OCI-LY1 (cell line): ENCODE measurements around the gene TMEM235.

Experiments used
- H2AFZ ChIP-seq: fragments of 200-600 bp; sonication (generic), shearing (Covaris generic); 2 replicates; pipeline ENCODE4 v1.6.0; 2014; ENCODE audit warnings: antibody characterized with exemption, mild to moderate bottlenecking, low read length
- H3F3A ChIP-seq: fragments of 200-600 bp; sonication (generic), shearing (Covaris generic); 2 replicates; pipeline ENCODE4 v1.6.0; 2014; ENCODE audit warnings: mild to moderate bottlenecking, antibody characterized with exemption, low read length, moderate library complexity; ENCODE audit not compliant: insufficient read depth
- H3K27ac ChIP-seq: fragments of 200-600 bp; sonication (generic); 2 replicates; pipeline ENCODE4 v1.5.1; 2014; ENCODE audit warnings: low read length, mixed run types, mild to moderate bottlenecking, low read depth; ENCODE audit not compliant: poor library complexity, severe bottlenecking
- H3K27me3 ChIP-seq: fragments of 200-600 bp; sonication (generic); 2 replicates; pipeline ENCODE4 v1.6.0; 2014; ENCODE audit warnings: antibody characterized with exemption, mild to moderate bottlenecking, low read length, moderate library complexity; ENCODE audit not compliant: insufficient read depth
- H3K36me3 ChIP-seq: fragments of 200-600 bp; sonication (generic); 2 replicates; pipeline ENCODE4 v1.6.1; 2014; ENCODE audit warnings: mild to moderate bottlenecking, antibody characterized with exemption, low read length, moderate library complexity, mixed read lengths; ENCODE audit not compliant: insufficient read depth
- H3K4me1 ChIP-seq: fragments of 200-600 bp; sonication (generic); 2 replicates; pipeline ENCODE4 v1.5.1; 2014; ENCODE audit warnings: mild to moderate bottlenecking, low read length, moderate library complexity; ENCODE audit not compliant: insufficient read depth, severe bottlenecking
- H3K4me2 ChIP-seq: fragments of 200-600 bp; sonication (generic), shearing (Covaris generic); 2 replicates; pipeline ENCODE4 v1.6.1; 2014; ENCODE audit warnings: low read length
- H3K4me3 ChIP-seq: fragments of 200-600 bp; sonication (generic); 2 replicates; pipeline ENCODE4 v1.5.1; 2014; ENCODE audit warnings: low read length, low read depth, mild to moderate bottlenecking, mixed read lengths; ENCODE audit not compliant: poor library complexity, severe bottlenecking
- H3K79me2 ChIP-seq: fragments of 200-600 bp; shearing (Covaris generic); 2 replicates; pipeline ENCODE4 v1.6.1; 2016; ENCODE audit warnings: mixed run types, low read length, mixed read lengths; ENCODE audit not compliant: insufficient read depth
- H3K9ac ChIP-seq: fragments of 200-600 bp; sonication (generic), shearing (Covaris generic); 2 replicates; pipeline ENCODE4 v1.6.1; 2014; ENCODE audit warnings: mild to moderate bottlenecking, low read length, mixed read lengths
- H3K9me2 ChIP-seq: fragments of 200-600 bp; sonication (generic), shearing (Covaris generic); 2 replicates; pipeline ENCODE4 v1.6.1; 2014; ENCODE audit warnings: low read depth, mild to moderate bottlenecking, low read length, mixed read lengths
- H3K9me3 ChIP-seq: fragments of 200-600 bp; shearing (Covaris generic); 2 replicates; pipeline ENCODE4 v1.6.1; 2014; ENCODE audit warnings: low read length, mixed read lengths
- H4K20me1 ChIP-seq: fragments of 200-600 bp; sonication (generic), shearing (Covaris generic); 2 replicates; pipeline ENCODE4 v1.6.0; 2016; ENCODE audit warnings: mild to moderate bottlenecking, low read length; ENCODE audit not compliant: insufficient read depth
- CTCF ChIP-seq: fragments of 200-600 bp; sonication (generic), shearing (Covaris generic); IDR thresholded peaks from 2 replicates; pipeline ENCODE4 v1.5.1; 2017; ENCODE audit warnings: mild to moderate bottlenecking, antibody characterized with exemption, low read length, moderate library complexity, mixed read lengths
- EZH2 ChIP-seq: fragments of 200-600 bp; sonication (generic), shearing (Covaris generic); IDR thresholded peaks from 2 replicates; pipeline ENCODE4 v1.8.0; 2017; ENCODE audit warnings: borderline replicate concordance, mixed run types, mild to moderate bottlenecking, antibody characterized with exemption, low read length, moderate library complexity, mixed read lengths

TMEM235 gene

DNA sequence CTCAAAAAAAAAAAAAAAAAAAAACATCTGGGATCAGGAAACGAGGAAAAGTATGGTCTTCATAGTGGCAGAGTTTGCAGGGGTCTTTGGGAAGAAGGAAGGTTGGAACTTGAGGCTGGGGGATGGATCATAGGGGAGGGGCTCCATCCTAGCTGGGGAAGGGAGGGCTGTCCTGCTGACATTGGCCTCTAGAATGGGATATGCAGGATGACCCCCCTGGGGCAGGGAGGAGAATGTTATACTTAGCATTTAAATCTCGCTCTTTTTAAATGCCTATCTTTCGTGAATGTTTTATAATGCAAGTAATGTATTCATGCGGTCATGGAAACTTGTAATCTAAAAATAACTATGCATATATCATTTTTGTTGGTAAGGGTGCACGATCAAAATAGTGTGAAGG, 33.2 kb downstream of the TMEM235 start:
- no peaks in the 10 kb centered on the region for H3F3A ChIP-seq
- H3K4me1 ChIP-seq, result no peaks in the 10 kb centered on the region
- TF ChIP-seq EZH2, result no peak
- no peak for TF ChIP-seq CTCF
- H3K4me2 ChIP-seq, result no peak overlapping the region
- no peaks in the 10 kb centered on the region for H3K36me3 ChIP-seq
- no peaks in the 10 kb centered on the region for H3K9me3 ChIP-seq
- no peaks in the 10 kb centered on the region for H3K9me2 ChIP-seq
- no peak overlapping the region for H3K4me3 ChIP-seq
- no peak overlapping the region for H3K27ac ChIP-seq
- H2AFZ ChIP-seq, result no peak overlapping the region
- no peaks in the 10 kb centered on the region for H3K79me2 ChIP-seq
- no peaks in the 10 kb centered on the region for H4K20me1 ChIP-seq
- H3K9ac ChIP-seq, result no peak overlapping the region
- H3K27me3 ChIP-seq, result 0 out of 2 replicates have a peak, but pooled peaks cover 9% of the 10 kb centered on the region

- Histone ChIP-seq H3K9me2 (no peaks in the 10 kb centered on the region), H3K4me3 (no peak overlapping the region), H3K27ac (no peak overlapping the region), H3K4me1 (no peaks in the 10 kb centered on the region), H3K9ac (no peak overlapping the region), H2AFZ (no peak overlapping the region), H3K36me3 (no peaks in the 10 kb centered on the region), H3K4me2 (no peak overlapping the region), H3F3A (no peaks in the 10 kb centered on the region), H4K20me1 (no peaks in the 10 kb centered on the region), H3K79me2 (no peaks in the 10 kb centered on the region), H3K9me3 (no peaks in the 10 kb centered on the region), H3K27me3 (0 out of 2 replicates have a peak, but pooled peaks cover 9% of the 10 kb centered on the region)
- no peak for TF ChIP-seq EZH2
- TF ChIP-seq CTCF, result no peak
Measured at GRCh38 chr17:78265121-78265520, 33.7 kb downstream of the TMEM235 start.

DNA sequence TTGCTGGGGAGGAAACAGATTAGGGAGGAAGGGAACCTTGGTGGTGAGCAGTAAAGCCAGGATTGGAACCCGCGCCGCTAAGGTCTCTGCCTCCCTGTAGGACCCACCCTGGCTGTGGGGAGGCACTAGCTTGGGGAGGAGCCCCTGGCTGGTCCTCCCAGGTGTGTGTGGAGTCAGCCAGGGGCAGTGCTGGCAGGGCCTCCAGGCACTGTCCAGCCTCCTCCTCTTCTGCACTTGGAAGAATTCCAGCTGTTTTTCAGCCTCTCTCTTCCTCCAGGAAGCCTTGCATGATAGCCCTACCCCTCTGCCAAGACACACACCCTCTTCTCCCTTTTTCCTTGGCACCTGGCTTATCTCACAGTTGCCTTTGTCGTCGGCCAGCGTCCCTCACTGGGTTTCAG, 34.8 kb downstream of the TMEM235 start:
- Histone ChIP-seq H3K9me3 (no peaks in the 10 kb centered on the region), H3K4me1 (no peaks in the 10 kb centered on the region), H3F3A (no peaks in the 10 kb centered on the region), H3K27ac (no peak overlapping the region), H3K9me2 (no peaks in the 10 kb centered on the region), H2AFZ (no peak overlapping the region), H3K4me2 (no peak overlapping the region), H3K36me3 (no peaks in the 10 kb centered on the region), H3K27me3 (0 out of 2 replicates have a peak, but pooled peaks cover 9% of the 10 kb centered on the region), H4K20me1 (no peaks in the 10 kb centered on the region), H3K4me3 (no peak overlapping the region), H3K9ac (no peak overlapping the region), H3K79me2 (no peaks in the 10 kb centered on the region)
- TF ChIP-seq CTCF (no peak), EZH2 (no peak)
